Measurements from ENCODE around the gene GLYATL1. TPM values are rescaled to one million over a fixed set of nuclear protein-coding genes. Genes with fewer than 3 reads are reported as not detected.

Gene GLYATL1
- total RNA-seq, 2 experiments from 2014 or later = 0.50 to 1.2 TPM

GRCh38 chr11:58914821-58915543 is 24.3 kb upstream of the GLYATL1 start:
- DNase-seq (no peak), ATAC-seq (no peak)
- H3K27me3 Mint-ChIP-seq = peaks cover 14% of the 10 kb centered on the region
- H3K4me3 Mint-ChIP-seq = no peak overlapping the region
- no peak overlapping the region for H3K27ac Mint-ChIP-seq
- no peaks in the 10 kb centered on the region for H3K36me3 Mint-ChIP-seq (ENCODE audit: low read depth)
- intact Hi-C loops (cut with DNase I, micrococcal nuclease) = no loop called here
- peaks cover 11% of the 10 kb centered on the region for H3K9me3 Mint-ChIP-seq (ENCODE audit: low read depth)
- POLR2A ChIA-PET = no interaction called here
- H3K4me1 Mint-ChIP-seq = no peaks in the 10 kb centered on the region
- CTCF ChIA-PET = no interaction called here

DNA sequence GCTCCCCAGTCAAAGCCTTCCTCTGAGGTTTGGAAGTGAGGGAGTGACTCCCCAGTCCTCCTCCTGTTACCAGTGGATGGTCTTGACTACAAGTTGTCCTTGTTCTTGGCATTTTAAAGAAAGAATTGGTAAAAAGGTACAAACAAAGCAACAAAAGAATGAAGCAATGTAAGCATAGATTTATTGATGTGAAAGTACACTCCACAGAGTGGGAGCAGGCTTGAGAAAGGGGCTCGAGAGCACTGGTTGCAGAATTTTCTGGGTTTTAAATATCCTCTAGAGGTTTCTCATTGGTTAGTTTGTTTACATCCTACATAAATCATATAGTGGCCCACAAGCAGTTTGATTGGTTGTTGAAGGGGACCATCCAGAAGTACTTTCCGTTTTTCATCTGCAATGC is 22.7 kb upstream of the GLYATL1 start:
- peaks cover 11% of the 10 kb centered on the region for H3K9me3 Mint-ChIP-seq (ENCODE audit: low read depth)
- intact Hi-C loops (cut with DNase I, micrococcal nuclease) = no loop called here

GRCh38 chr11:58917159-58917783 is 22.0 kb upstream of the GLYATL1 start:
- H3K4me3 Mint-ChIP-seq = no peak overlapping the region
- H3K9me3 Mint-ChIP-seq (ENCODE audit: low read depth) = peaks cover 11% of the 10 kb centered on the region
- H3K27me3 Mint-ChIP-seq = peaks cover 9% of the 10 kb centered on the region
- CTCF ChIA-PET = no interaction called here
- POLR2A ChIA-PET = no interaction called here
- ATAC-seq (no peak), DNase-seq (no peak)
- H3K27ac Mint-ChIP-seq = no peak overlapping the region
- intact Hi-C loops (cut with DNase I, micrococcal nuclease) = no loop called here
- H3K4me1 Mint-ChIP-seq = no peaks in the 10 kb centered on the region
- H3K36me3 Mint-ChIP-seq (ENCODE audit: low read depth) = no peaks in the 10 kb centered on the region

More for the DNA sequence above, 22.7 kb upstream of the GLYATL1 start:
- Mint-ChIP-seq H3K4me1 (no peaks in the 10 kb centered on the region), H3K27me3 (peaks cover 9% of the 10 kb centered on the region), H3K4me3 (no peak overlapping the region), H3K27ac (no peak overlapping the region), H3K36me3 (ENCODE audit: low read depth) (no peaks in the 10 kb centered on the region)
- CTCF ChIA-PET = no interaction called here
- POLR2A ChIA-PET = no interaction called here
- ATAC-seq (no peak), DNase-seq (no peak)

DNA sequence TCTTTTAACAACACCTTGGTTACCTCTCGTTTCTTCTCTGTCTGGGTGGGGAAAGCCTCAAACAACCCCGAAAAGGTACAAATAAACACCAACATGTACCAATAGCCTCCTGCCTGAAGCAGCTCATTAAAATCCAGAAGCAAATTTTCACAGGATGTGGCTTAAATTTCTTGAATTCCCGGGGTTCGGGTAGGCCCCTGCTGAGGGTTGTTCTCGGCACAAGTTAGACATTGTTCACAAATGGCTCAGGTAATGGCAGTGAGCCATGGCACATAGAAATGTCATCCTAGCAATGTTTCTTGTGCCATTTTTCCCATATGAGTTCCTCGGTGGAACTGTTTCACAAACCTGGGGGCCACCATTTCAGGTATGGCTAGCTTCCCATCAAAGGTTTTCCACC is 19.7 kb upstream of the GLYATL1 start:
- H3K27ac Mint-ChIP-seq = no peak overlapping the region
- intact Hi-C loops (cut with DNase I, micrococcal nuclease) = no loop called here
- POLR2A ChIA-PET = no interaction called here
- CTCF ChIA-PET = no interaction called here
- no peak for DNase-seq
- ATAC-seq = no peak
- peaks cover 6% of the 10 kb centered on the region for H3K27me3 Mint-ChIP-seq
- H3K36me3 Mint-ChIP-seq (ENCODE audit: low read depth) = no peaks in the 10 kb centered on the region
- peaks cover 11% of the 10 kb centered on the region for H3K4me1 Mint-ChIP-seq
- H3K9me3 Mint-ChIP-seq (ENCODE audit: low read depth) = peaks cover 11% of the 10 kb centered on the region
- H3K4me3 Mint-ChIP-seq = no peak overlapping the region

DNA sequence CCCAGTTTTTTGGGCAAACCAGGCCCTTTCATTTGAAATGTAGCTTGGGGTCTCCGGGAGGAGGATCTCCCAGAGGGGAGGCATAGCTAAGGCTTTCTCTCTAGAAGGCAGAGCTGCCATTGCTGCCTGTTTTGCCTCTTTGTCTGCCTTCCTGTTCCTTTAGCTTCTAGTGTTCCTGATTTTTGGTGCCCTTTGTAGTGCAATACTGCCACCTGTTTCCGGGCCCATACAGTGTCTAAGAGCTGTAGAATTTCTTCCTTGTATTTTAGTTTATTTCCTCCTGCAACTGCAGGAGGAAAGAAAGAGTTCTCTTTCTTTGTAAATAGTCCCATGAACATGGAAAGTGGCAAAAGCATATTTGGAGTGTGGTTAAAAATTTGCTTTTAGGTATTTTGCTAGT is 19.3 kb upstream of the GLYATL1 start:
- H3K27ac Mint-ChIP-seq = no peak overlapping the region
- CTCF ChIA-PET = no interaction called here
- H3K27me3 Mint-ChIP-seq = peaks cover 5% of the 10 kb centered on the region
- POLR2A ChIA-PET = no interaction called here
- H3K4me1 Mint-ChIP-seq = peaks cover 11% of the 10 kb centered on the region
- no peak for ATAC-seq
- intact Hi-C loops (cut with DNase I, micrococcal nuclease) = no loop called here
- peaks cover 11% of the 10 kb centered on the region for H3K9me3 Mint-ChIP-seq (ENCODE audit: low read depth)
- DNase-seq = no peak
- H3K36me3 Mint-ChIP-seq (ENCODE audit: low read depth) = no peaks in the 10 kb centered on the region
- no peak overlapping the region for H3K4me3 Mint-ChIP-seq

DNA sequence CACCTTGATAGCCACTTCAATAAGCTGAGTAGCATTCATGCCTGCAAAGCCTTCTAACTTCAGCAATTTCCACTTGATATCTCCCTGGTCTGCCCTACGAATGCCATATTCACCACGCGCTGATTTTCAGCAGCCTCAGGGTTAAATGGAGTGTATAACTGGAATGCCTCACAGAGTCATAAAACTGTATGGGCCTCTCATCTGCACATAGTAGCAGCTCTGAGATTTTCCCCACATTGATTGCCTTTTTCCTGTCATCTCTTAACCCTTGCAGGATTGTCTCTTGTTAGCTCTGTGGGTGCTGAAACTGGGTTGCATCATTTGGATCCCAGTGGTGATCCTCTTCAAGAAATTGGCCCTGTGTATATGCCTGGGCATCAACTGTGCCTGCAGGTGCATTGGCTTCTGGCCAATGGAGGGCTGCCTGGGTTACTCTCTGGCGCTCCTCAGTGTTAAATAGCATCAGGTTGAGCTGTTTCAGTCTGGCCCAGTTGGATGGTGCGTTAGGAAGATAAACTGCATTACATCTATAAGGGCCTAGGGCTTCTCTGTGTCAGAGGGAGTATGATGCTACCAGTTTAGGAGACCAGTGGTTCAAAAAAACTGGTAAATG is 17.4 kb upstream of the GLYATL1 start:
- Mint-ChIP-seq H3K36me3 (ENCODE audit: low read depth) (no peaks in the 10 kb centered on the region), H3K4me3 (no peak overlapping the region), H3K27ac (no peak overlapping the region), H3K9me3 (ENCODE audit: low read depth) (peaks cover 9% of the 10 kb centered on the region), H3K4me1 (peaks cover 11% of the 10 kb centered on the region), H3K27me3 (peaks cover 5% of the 10 kb centered on the region)
- intact Hi-C loops (cut with DNase I, micrococcal nuclease) = loop anchor here in 1 of 2 experiments (2.0 kb wide), 1 partner anchor 223 kb away; no protein-coding TSS in a partner anchor
- ATAC-seq (no peak), DNase-seq (no peak)
- ChIA-PET CTCF (interaction anchor here (0.6 to 1.9 kb wide), 2 partner anchors 237 to 824 kb away, joined by 3 to 5 read pairs; no protein-coding TSS in a partner anchor), POLR2A (no interaction called here)

DNA sequence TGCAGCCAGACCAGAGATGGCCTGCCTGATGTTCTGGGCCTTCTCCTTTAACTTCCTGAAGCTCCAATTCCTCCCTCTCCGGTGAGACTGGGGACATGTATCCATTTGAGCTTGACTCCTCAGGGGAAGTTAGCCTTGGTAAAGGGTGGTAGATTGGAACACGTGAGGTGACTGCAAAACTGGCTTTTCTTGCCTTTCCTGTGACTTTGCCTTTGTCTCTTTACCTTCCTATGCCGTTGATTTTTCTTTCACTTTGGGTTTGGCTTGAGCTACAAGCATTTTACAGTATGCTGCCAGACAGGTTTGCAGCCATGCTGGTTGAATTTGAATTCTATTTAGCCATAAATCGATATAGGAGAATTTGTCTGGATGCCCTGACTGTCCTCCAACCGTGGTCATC is 16.8 kb upstream of the GLYATL1 start:
- Mint-ChIP-seq H3K36me3 (ENCODE audit: low read depth) (no peaks in the 10 kb centered on the region), H3K27me3 (peaks cover 2% of the 10 kb centered on the region), H3K9me3 (ENCODE audit: low read depth) (peaks cover 3% of the 10 kb centered on the region), H3K4me1 (peaks cover 15% of the 10 kb centered on the region), H3K27ac (no peak overlapping the region), H3K4me3 (no peak overlapping the region)
- ChIA-PET POLR2A (no interaction called here), CTCF (interaction anchor here (0.6 to 1.9 kb wide), 3 partner anchors 236 to 343 kb away, joined by 3 to 5 read pairs (median 3); no protein-coding TSS in a partner anchor)
- intact Hi-C loops (cut with DNase I, micrococcal nuclease) = loop anchor here in 1 of 2 experiments (2.0 kb wide), 1 partner anchor 222 kb away; no protein-coding TSS in a partner anchor
- DNase-seq (no peak), ATAC-seq (no peak)

GRCh38 chr11:58923300-58923788 is 15.9 kb upstream of the GLYATL1 start:
- no peak overlapping the region for H3K4me3 Mint-ChIP-seq
- H3K27ac Mint-ChIP-seq = no peak overlapping the region
- POLR2A ChIA-PET = no interaction called here
- DNase-seq (peak; percentile 50), ATAC-seq (peak; percentile 87)
- intact Hi-C loops (cut with DNase I, micrococcal nuclease) = loop anchor here in 1 of 2 experiments (2.0 kb wide), 1 partner anchor 221 kb away; no protein-coding TSS in a partner anchor
- CTCF ChIA-PET = interaction anchor here (1.2 to 1.9 kb wide), 2 partner anchors 235 to 344 kb away, joined by 3 to 5 read pairs; no protein-coding TSS in a partner anchor
- H3K36me3 Mint-ChIP-seq (ENCODE audit: low read depth) = no peaks in the 10 kb centered on the region
- H3K27me3 Mint-ChIP-seq = peaks cover 3% of the 10 kb centered on the region
- no peaks in the 10 kb centered on the region for H3K9me3 Mint-ChIP-seq (ENCODE audit: low read depth)
- H3K4me1 Mint-ChIP-seq = peaks cover 24% of the 10 kb centered on the region

GRCh38 chr11:58924230-58924629 is 15.1 kb upstream of the GLYATL1 start:
- no peaks in the 10 kb centered on the region for H3K36me3 Mint-ChIP-seq (ENCODE audit: low read depth)
- peaks cover 26% of the 10 kb centered on the region for H3K4me1 Mint-ChIP-seq
- POLR2A ChIA-PET = no interaction called here
- peaks cover 5% of the 10 kb centered on the region for H3K27me3 Mint-ChIP-seq
- H3K9me3 Mint-ChIP-seq (ENCODE audit: low read depth) = no peaks in the 10 kb centered on the region
- CTCF ChIA-PET = no interaction called here
- H3K4me3 Mint-ChIP-seq = no peak overlapping the region
- ATAC-seq (no peak), DNase-seq (no peak)
- intact Hi-C loops (cut with DNase I, micrococcal nuclease) = no loop called here
- no peak overlapping the region for H3K27ac Mint-ChIP-seq

GRCh38 chr11:58926251-58926650 is 13.0 kb upstream of the GLYATL1 start:
- ChIA-PET POLR2A (no interaction called here), CTCF (interaction anchor here (1.0 to 2.3 kb wide), 3 partner anchors 25 to 1126 kb away, joined by 3 to 7 read pairs (median 6); no protein-coding TSS in a partner anchor)
- intact Hi-C loops (cut with DNase I, micrococcal nuclease) = loop anchor here in 1 of 2 experiments (5.0 kb wide), 1 partner anchor 131 kb away; no protein-coding TSS in a partner anchor
- Mint-ChIP-seq H3K4me3 (no peak overlapping the region), H3K27ac (no peak overlapping the region), H3K9me3 (ENCODE audit: low read depth) (no peaks in the 10 kb centered on the region), H3K36me3 (ENCODE audit: low read depth) (no peaks in the 10 kb centered on the region), H3K4me1 (peaks cover 26% of the 10 kb centered on the region), H3K27me3 (peaks cover 8% of the 10 kb centered on the region)
- DNase-seq (no peak), ATAC-seq (no peak)

- DNase-seq = no peak
- intact Hi-C loops (cut with DNase I, micrococcal nuclease) = loop anchor here in 1 of 2 experiments (5.0 kb wide), 1 partner anchor 131 kb away; no protein-coding TSS in a partner anchor
- ChIA-PET POLR2A (no interaction called here), CTCF (interaction anchor here (0.8 to 2.3 kb wide), 5 partner anchors 13 to 1127 kb away, joined by 3 to 7 read pairs (median 4); partner anchors contain the start of gene GLYATL1)
- Mint-ChIP-seq H3K36me3 (ENCODE audit: low read depth) (no peaks in the 10 kb centered on the region), H3K27me3 (peaks cover 8% of the 10 kb centered on the region), H3K9me3 (ENCODE audit: low read depth) (no peaks in the 10 kb centered on the region), H3K27ac (no peak overlapping the region), H3K4me1 (peaks cover 26% of the 10 kb centered on the region), H3K4me3 (no peak overlapping the region)
- ATAC-seq = no peak
Measured at GRCh38 chr11:58926695-58927094, 12.6 kb upstream of the GLYATL1 start.

All from activated CD4-positive, alpha-beta T cell treated with anti-CD3 and anti-CD28 coated beads for 36 hours (primary cell).